ENCODE results near the gene BRDT.

The BRDT gene

DNA sequence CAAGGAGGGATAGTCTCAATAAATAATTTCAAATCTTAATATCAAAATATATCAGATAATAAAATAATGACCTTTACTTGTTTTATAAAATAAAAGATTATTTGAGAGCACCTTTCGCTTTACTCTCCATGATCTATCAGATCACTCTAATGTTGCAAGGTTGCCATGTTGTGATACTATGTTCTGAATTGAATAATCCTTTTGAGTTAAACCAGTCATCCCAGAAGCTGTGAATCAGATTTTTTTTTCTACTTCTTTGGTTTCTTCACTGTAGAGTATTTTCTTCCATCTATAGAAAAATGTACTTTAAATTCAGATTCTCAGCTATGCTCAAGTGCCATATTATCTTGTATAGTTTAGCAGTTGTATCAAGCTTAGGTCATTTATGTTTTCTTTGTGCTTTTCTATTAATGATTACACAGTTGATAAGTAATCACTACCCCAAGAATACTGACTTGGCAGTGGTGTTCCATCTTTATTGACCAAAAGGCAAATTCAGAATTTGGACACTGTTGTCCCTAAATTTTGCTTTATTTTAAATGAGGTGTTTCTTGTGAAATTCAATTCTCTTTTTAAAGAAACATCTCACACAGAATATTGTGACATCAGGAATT is 32.9 kb downstream of the BRDT start:
- TF ChIP-seq, protein P1, sequence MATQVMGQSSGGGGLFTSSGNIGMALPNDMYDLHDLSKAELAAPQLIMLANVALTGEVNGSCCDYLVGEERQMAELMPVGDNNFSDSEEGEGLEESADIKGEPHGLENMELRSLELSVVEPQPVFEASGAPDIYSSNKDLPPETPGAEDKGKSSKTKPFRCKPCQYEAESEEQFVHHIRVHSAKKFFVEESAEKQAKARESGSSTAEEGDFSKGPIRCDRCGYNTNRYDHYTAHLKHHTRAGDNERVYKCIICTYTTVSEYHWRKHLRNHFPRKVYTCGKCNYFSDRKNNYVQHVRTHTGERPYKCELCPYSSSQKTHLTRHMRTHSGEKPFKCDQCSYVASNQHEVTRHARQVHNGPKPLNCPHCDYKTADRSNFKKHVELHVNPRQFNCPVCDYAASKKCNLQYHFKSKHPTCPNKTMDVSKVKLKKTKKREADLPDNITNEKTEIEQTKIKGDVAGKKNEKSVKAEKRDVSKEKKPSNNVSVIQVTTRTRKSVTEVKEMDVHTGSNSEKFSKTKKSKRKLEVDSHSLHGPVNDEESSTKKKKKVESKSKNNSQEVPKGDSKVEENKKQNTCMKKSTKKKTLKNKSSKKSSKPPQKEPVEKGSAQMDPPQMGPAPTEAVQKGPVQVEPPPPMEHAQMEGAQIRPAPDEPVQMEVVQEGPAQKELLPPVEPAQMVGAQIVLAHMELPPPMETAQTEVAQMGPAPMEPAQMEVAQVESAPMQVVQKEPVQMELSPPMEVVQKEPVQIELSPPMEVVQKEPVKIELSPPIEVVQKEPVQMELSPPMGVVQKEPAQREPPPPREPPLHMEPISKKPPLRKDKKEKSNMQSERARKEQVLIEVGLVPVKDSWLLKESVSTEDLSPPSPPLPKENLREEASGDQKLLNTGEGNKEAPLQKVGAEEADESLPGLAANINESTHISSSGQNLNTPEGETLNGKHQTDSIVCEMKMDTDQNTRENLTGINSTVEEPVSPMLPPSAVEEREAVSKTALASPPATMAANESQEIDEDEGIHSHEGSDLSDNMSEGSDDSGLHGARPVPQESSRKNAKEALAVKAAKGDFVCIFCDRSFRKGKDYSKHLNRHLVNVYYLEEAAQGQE (IDR thresholded peaks at IDR 0.05; ENCODE audit: low read depth): no peak
- TF ChIP-seq, protein P2, sequence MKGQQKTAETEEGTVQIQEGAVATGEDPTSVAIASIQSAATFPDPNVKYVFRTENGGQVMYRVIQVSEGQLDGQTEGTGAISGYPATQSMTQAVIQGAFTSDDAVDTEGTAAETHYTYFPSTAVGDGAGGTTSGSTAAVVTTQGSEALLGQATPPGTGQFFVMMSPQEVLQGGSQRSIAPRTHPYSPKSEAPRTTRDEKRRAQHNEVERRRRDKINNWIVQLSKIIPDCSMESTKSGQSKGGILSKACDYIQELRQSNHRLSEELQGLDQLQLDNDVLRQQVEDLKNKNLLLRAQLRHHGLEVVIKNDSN (IDR thresholded peaks at IDR 0.05): no peak
- TF ChIP-seq FOXM1 (IDR thresholded peaks at IDR 0.05; ENCODE audit: borderline replicate concordance, low read depth) (no peak), TCF12 (IDR thresholded peaks at IDR 0.05; ENCODE audit: low read depth) (no peak), CREB1 (IDR thresholded peaks at IDR 0.05; ENCODE audit: low read depth) (no peak), TEAD4 (IDR thresholded peaks at IDR 0.05) (no peak), TAF1 (IDR thresholded peaks at IDR 0.05; ENCODE audit: low read depth) (no peak), YY1 (IDR thresholded peaks at IDR 0.05; ENCODE audit: low read depth) (no peak)

DNA sequence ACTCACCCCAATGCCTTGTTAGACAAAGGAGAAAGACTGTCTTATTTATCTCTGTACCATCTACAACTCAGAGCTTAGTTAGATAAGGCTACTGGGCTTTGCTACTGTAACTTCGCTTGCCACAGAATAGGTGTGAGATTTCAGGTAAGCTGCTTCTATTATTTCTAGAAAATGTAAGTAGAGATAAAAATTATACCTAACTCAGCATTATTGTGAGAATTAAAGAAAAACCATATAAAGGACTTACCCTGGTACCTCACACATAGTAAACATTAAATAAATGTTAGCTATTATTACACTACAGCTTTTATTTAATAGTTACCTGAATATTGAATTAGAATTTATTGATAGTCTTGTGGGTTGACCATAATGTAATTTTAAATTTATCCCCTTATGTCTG is 44.1 kb downstream of the BRDT start:
- TF ChIP-seq CEBPB (IDR thresholded peaks at IDR 0.05): no peak

DNA sequence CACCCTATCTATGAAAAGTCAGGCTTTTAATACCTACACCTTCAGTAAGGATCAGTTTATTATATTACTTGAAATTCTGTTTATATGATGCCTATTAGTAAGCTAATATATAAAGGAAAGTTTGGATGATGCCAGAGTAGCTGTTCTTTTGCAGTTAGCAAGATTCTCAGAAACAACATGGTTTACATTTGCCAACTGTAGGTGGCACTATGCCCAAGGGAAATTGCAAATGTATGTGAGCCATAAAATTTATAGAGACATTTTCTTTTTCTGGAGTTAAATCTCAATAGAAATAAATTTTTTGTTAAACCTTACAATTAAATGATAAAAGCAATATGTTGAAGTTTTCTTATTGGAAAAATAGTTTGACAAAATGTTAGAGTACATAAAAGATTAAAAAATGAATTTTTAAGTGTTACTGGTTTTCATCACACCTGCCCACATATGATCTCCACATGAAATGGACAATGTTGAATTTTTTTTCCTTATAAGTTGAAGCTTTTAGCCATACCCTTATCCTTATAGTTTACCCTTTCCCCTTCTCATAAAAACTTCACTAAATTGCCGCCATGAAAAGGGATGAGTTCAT is 48.5 kb downstream of the BRDT start:
- peak; percentile 89 for TF ChIP-seq RAD21 (IDR thresholded peaks at IDR 0.05; ENCODE audit: low read depth)
- TF ChIP-seq TAF1 (IDR thresholded peaks at IDR 0.05; ENCODE audit: low read depth): no peak

DNA sequence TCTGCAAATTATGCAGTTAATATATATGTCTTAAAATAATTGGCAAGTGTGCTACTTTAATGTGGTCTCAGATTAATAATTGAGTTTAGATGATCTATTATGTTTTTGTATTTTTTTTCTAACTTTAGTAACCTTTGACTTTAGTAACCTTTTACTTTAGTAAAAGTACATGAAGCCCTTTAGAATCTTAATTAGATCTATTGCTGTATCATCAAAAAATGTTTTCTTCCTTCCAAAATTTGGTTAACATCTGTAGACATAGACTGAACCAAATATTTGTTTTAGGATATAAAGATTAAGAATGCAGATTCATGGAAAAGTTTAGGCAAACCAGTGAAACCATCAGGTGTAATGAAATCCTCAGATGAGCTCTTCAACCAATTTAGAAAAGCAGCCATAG is 54.9 kb downstream of the BRDT start:
- no peak for TF ChIP-seq YY1 (IDR thresholded peaks at IDR 0.05; ENCODE audit: low read depth)

DNA sequence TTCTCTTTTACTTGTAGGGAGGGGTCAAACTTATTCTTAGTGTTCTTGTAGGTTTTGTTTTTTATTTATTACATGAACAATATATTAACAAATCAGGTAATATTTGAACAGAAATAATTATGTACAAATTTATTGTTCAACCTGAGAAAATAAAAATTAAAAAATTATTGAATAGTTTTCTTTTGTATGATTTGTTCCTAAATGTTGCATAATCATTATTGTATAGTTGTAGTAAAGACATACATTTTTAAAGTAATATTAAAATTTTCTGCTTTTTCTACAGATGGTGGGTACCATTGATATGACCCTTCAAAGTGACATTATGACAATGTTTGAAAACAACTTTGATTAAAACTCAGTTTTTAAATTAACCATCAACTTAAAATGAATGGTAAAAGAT is 64.7 kb downstream of the BRDT start:
- TF ChIP-seq TEAD4 (IDR thresholded peaks at IDR 0.05): no peak
- no peak for TF ChIP-seq TAF1 (IDR thresholded peaks at IDR 0.05; ENCODE audit: low read depth)
- TF ChIP-seq ZBTB7A (IDR thresholded peaks at IDR 0.05; ENCODE audit: low read depth): no peak
- TF ChIP-seq RAD21 (IDR thresholded peaks at IDR 0.05; ENCODE audit: low read depth): no peak
- TF ChIP-seq, protein P3, sequence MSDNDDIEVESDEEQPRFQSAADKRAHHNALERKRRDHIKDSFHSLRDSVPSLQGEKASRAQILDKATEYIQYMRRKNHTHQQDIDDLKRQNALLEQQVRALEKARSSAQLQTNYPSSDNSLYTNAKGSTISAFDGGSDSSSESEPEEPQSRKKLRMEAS (IDR thresholded peaks at IDR 0.05): no peak
- TF ChIP-seq YY1 (IDR thresholded peaks at IDR 0.05; ENCODE audit: low read depth): no peak
- TF ChIP-seq, protein P1 (IDR thresholded peaks at IDR 0.05; ENCODE audit: low read depth): no peak
- TF ChIP-seq EGR1 (IDR thresholded peaks at IDR 0.05): no peak
- no peak for TF ChIP-seq EP300 (IDR thresholded peaks at IDR 0.05; ENCODE audit: borderline replicate concordance)
- no peak for TF ChIP-seq FOXM1 (IDR thresholded peaks at IDR 0.05; ENCODE audit: borderline replicate concordance, low read depth)

DNA sequence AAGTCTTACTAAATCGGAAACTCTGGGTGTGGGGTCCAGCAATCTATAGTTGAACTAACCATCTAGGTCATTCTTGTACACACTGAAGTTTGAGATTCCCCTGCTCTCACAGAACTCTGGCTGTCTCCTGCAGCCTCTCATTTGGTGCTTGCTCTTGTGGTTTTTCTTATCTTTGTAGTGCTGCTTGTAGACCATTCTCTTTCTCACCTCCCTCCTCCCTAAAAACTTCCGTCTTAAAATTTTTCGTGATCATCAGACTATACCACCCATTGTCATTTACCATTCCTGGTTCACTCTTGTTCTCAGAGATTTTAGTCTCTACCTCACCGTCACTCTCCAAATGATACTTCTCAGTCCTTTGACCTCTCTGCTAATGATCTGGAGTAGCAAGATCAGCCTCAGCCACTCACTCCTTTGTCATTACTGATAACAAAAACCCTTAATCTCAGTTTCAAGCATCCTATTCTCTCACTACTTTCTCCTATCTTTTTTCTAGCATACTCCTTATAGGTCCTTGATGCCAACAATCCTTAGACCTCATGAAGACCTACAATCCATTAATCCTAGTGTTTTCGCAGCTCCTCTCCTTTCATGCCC is 67.6 kb downstream of the BRDT start:
- TF ChIP-seq FOXM1 (IDR thresholded peaks at IDR 0.05; ENCODE audit: borderline replicate concordance, low read depth) (no peak), EGR1 (IDR thresholded peaks at IDR 0.05) (no peak), TAF1 (IDR thresholded peaks at IDR 0.05; ENCODE audit: low read depth) (no peak), CEBPB (IDR thresholded peaks at IDR 0.05) (no peak), NFIC (IDR thresholded peaks at IDR 0.05) (no peak), EP300 (IDR thresholded peaks at IDR 0.05; ENCODE audit: borderline replicate concordance) (no peak), ZBTB7A (IDR thresholded peaks at IDR 0.05; ENCODE audit: low read depth) (no peak), TCF12 (IDR thresholded peaks at IDR 0.05; ENCODE audit: low read depth) (no peak), TEAD4 (IDR thresholded peaks at IDR 0.05) (no peak), RAD21 (IDR thresholded peaks at IDR 0.05; ENCODE audit: low read depth) (no peak)
- TF ChIP-seq, protein P1 (IDR thresholded peaks at IDR 0.05; ENCODE audit: low read depth): no peak
- TF ChIP-seq, protein P2 (IDR thresholded peaks at IDR 0.05): no peak
